ENCODE results near the gene PCDH9. TPM values are rescaled to one million over a fixed set of nuclear protein-coding genes. Genes with fewer than 3 reads are reported as not detected.

The PCDH9 gene
- total RNA-seq, 1 donor from 2014 or later = 20.2 TPM

- H3K4me3 Mint-ChIP-seq = no peak overlapping the region
- no peak overlapping the region for H3K27ac Mint-ChIP-seq
- DNase-seq (ENCODE audit: extremely low spot score, unreplicated experiment) = no peak
- no peak for TF ChIP-seq CTCF (conservative IDR thresholded peaks at IDR 0.05)
- H3K27me3 Mint-ChIP-seq = no peaks in the 10 kb centered on the region
- H3K9me3 Mint-ChIP-seq = no peaks in the 10 kb centered on the region
- no peaks in the 10 kb centered on the region for H3K36me3 Mint-ChIP-seq
- no peaks in the 10 kb centered on the region for H3K4me1 Mint-ChIP-seq (ENCODE audit: unreplicated experiment)
Measured at GRCh38 chr13:66899955-66900354, 330.2 kb downstream of the PCDH9 start.

- no peak for DNase-seq (ENCODE audit: extremely low spot score, unreplicated experiment)
- H3K9me3 Mint-ChIP-seq = no peaks in the 10 kb centered on the region
- H3K4me3 Mint-ChIP-seq = no peak overlapping the region
- TF ChIP-seq CTCF (conservative IDR thresholded peaks at IDR 0.05) = no peak
- H3K27ac Mint-ChIP-seq = no peak overlapping the region
- H3K27me3 Mint-ChIP-seq = no peaks in the 10 kb centered on the region
- H3K36me3 Mint-ChIP-seq = no peaks in the 10 kb centered on the region
- H3K4me1 Mint-ChIP-seq (ENCODE audit: unreplicated experiment) = no peaks in the 10 kb centered on the region
Measured at GRCh38 chr13:66896933-66897332, 333.2 kb downstream of the PCDH9 start.

GRCh38 chr13:66895780-66896179 is 334.4 kb downstream of the PCDH9 start:
- Mint-ChIP-seq H3K27me3 (no peaks in the 10 kb centered on the region), H3K9me3 (no peaks in the 10 kb centered on the region), H3K4me3 (no peak overlapping the region), H3K36me3 (no peaks in the 10 kb centered on the region), H3K27ac (no peak overlapping the region), H3K4me1 (ENCODE audit: unreplicated experiment) (no peaks in the 10 kb centered on the region)
- TF ChIP-seq CTCF (conservative IDR thresholded peaks at IDR 0.05) = no peak
- DNase-seq (ENCODE audit: extremely low spot score, unreplicated experiment) = no peak

- Mint-ChIP-seq H3K9me3 (no peaks in the 10 kb centered on the region), H3K27ac (no peak overlapping the region), H3K36me3 (no peaks in the 10 kb centered on the region), H3K4me1 (ENCODE audit: unreplicated experiment) (no peaks in the 10 kb centered on the region), H3K27me3 (no peaks in the 10 kb centered on the region), H3K4me3 (no peak overlapping the region)
- no peak for DNase-seq (ENCODE audit: extremely low spot score, unreplicated experiment)
- TF ChIP-seq CTCF (conservative IDR thresholded peaks at IDR 0.05) = no peak
Measured at GRCh38 chr13:66895320-66895719, 334.8 kb downstream of the PCDH9 start.

GRCh38 chr13:66888698-66889097 is 341.4 kb downstream of the PCDH9 start:
- Mint-ChIP-seq H3K9me3 (no peaks in the 10 kb centered on the region), H3K36me3 (no peaks in the 10 kb centered on the region), H3K27ac (no peak overlapping the region), H3K27me3 (no peaks in the 10 kb centered on the region), H3K4me3 (no peak overlapping the region), H3K4me1 (ENCODE audit: unreplicated experiment) (peaks cover 13% of the 10 kb centered on the region)
- TF ChIP-seq CTCF (conservative IDR thresholded peaks at IDR 0.05) = no peak
- DNase-seq (ENCODE audit: extremely low spot score, unreplicated experiment) = no peak

- no peak for DNase-seq (ENCODE audit: extremely low spot score, unreplicated experiment)
- H3K27me3 Mint-ChIP-seq = no peaks in the 10 kb centered on the region
- H3K9me3 Mint-ChIP-seq = no peaks in the 10 kb centered on the region
Measured at GRCh38 chr13:66887088-66887487, 343.0 kb downstream of the PCDH9 start.

More at GRCh38 chr13:66887088-66887487, 343.0 kb downstream of the PCDH9 start:
- Mint-ChIP-seq H3K36me3 (no peaks in the 10 kb centered on the region), H3K27ac (no peak overlapping the region), H3K4me3 (no peak overlapping the region), H3K4me1 (ENCODE audit: unreplicated experiment) (peaks cover 13% of the 10 kb centered on the region)
- TF ChIP-seq CTCF (conservative IDR thresholded peaks at IDR 0.05) = no peak

Data from type B pancreatic cell (in vitro differentiated cells).